AG04450 (cell line): ENCODE measurements around the gene KLRK1. TPM values are rescaled to one million over a fixed set of nuclear protein-coding genes. Genes with fewer than 3 reads are reported as not detected.

ENCODE experiments used
- CTCF ChIA-PET: fragments of 300-600, 350-600 bp; formaldehyde crosslinking; extraction: SDS; loops from one replicate; lab custom pipeline; 2022; ENCODE audit warnings: antibody characterized with exemption, inconsistent platforms; lab: Charles Lee
- POLR2A ChIA-PET: fragments of 350-600 bp; formaldehyde crosslinking; extraction: SDS; loops from one replicate; lab custom pipeline; 2021; ENCODE audit warnings: antibody characterized with exemption, inconsistent platforms; lab: Yijun Ruan, JAX
- DNase-seq: peaks from one replicate; pipeline ENCODE4 v3.0.0-alpha.2; 2011; ENCODE audit warnings: low read depth, low spot score
- H3K27ac ChIP-seq: one replicate; pipeline ENCODE4 v1.5.1; 2012; ENCODE audit warnings: low read depth, low read length, control low read depth
- H3K27me3 ChIP-seq: one replicate; pipeline ENCODE4 v1.6.0; 2012; ENCODE audit warnings: low read length; ENCODE audit not compliant: control insufficient read depth, insufficient read depth
- H3K4me3 ChIP-seq: 2 replicates; pipeline ENCODE4 v1.5.1; 2011; ENCODE audit warnings: mild to moderate bottlenecking, low read depth, low read length, control low read depth
- H3K9me3 ChIP-seq: 2 replicates; pipeline ENCODE4 v1.5.1; 2012; ENCODE audit warnings: low read length; ENCODE audit not compliant: control insufficient read depth, insufficient read depth
- CTCF ChIP-seq: IDR thresholded peaks from 2 replicates; pipeline ENCODE4 v1.5.1; 2011; ENCODE audit warnings: low read depth, low read length, control low read depth, inconsistent platforms
- polyA plus RNA-seq: library from polyadenylated mRNA; depleted of rRNA; stranded (reverse); fragments of >200 nt; gene quantifications from 2 replicates; pipeline ENCODE4 v1.2.3, GENCODE V29; 2011

KLRK1 gene
- polyA plus RNA-seq, 1 experiment = not detected

GRCh38 chr12:10409392-10409791 lies 19.6 kb upstream of the KLRK1 start, which contains the start of gene KLRC4:
TSS of gene KLRC4 (minus strand) at chr12:10409757. CDS start at chr12:10409575, 182 bp downstream.
- Histone ChIP-seq H3K27me3 (no peaks in the 10 kb centered on the region), H3K9me3 (no peaks in the 10 kb centered on the region), H3K4me3 (no peak within 1 kb of the TSS), H3K27ac (no peak within 1 kb of the TSS)
- ChIA-PET POLR2A (no interaction called here), CTCF (no interaction called here)
- no peak for TF ChIP-seq CTCF
- DNase-seq = no peak

- no peak overlapping the region for H3K4me3 ChIP-seq
- CTCF ChIA-PET = no interaction called here
- POLR2A ChIA-PET = no interaction called here
- no peak overlapping the region for H3K27ac ChIP-seq
- DNase-seq = no peak
- H3K9me3 ChIP-seq = no peaks in the 10 kb centered on the region
- no peaks in the 10 kb centered on the region for H3K27me3 ChIP-seq
- no peak for TF ChIP-seq CTCF
Measured at GRCh38 chr12:10408842-10409241, 19.0 kb upstream of the KLRK1 start.

- CTCF ChIA-PET = no interaction called here
- Histone ChIP-seq H3K4me3 (no peak overlapping the region), H3K9me3 (no peaks in the 10 kb centered on the region), H3K27me3 (no peaks in the 10 kb centered on the region), H3K27ac (no peak overlapping the region)
- POLR2A ChIA-PET = no interaction called here
- DNase-seq = no peak
- no peak for TF ChIP-seq CTCF
Measured at GRCh38 chr12:10406725-10407124, 16.9 kb upstream of the KLRK1 start.

GRCh38 chr12:10405294-10405693 lies 15.5 kb upstream of the KLRK1 start:
- H3K9me3 ChIP-seq = no peaks in the 10 kb centered on the region
- DNase-seq = no peak
- H3K4me3 ChIP-seq = no peak overlapping the region
- no peak for TF ChIP-seq CTCF
- H3K27ac ChIP-seq = no peak overlapping the region
- ChIA-PET POLR2A (no interaction called here), CTCF (interaction anchor here (1.4 kb wide), 1 partner anchor 158 kb away, joined by 3 read pairs; no protein-coding TSS in a partner anchor)
- H3K27me3 ChIP-seq = no peaks in the 10 kb centered on the region

- CTCF ChIA-PET = interaction anchor here (1.4 kb wide), 1 partner anchor 159 kb away, joined by 3 read pairs; no protein-coding TSS in a partner anchor
- POLR2A ChIA-PET = no interaction called here
- H3K4me3 ChIP-seq = no peak overlapping the region
- no peak for DNase-seq
- TF ChIP-seq CTCF = no peak
- no peak overlapping the region for H3K27ac ChIP-seq
- no peaks in the 10 kb centered on the region for H3K9me3 ChIP-seq
- H3K27me3 ChIP-seq = no peaks in the 10 kb centered on the region
Measured at GRCh38 chr12:10404798-10405197, 15.0 kb upstream of the KLRK1 start.
